CD14-positive monocyte (primary cell): ENCODE data around the gene OR56A1. TPM values are rescaled to one million over a fixed set of nuclear protein-coding genes. Genes with fewer than 3 reads are reported as not detected.
A peak's percentile ranks its signal among the peaks of the same experiment; 100 is the strongest.

Experiments used
- DNase-seq, 3 donors: peaks; one replicate each; pipeline ENCODE4 v3.0.0-alpha.2; 2011 to 2022
- H2AFZ ChIP-seq: 2 replicates; pipeline ENCODE4 v1.6.0; 2012; ENCODE audit warnings: mild to moderate bottlenecking, low read depth, low read length, inconsistent platforms; ENCODE audit not compliant: insufficient read depth, poor library complexity, severe bottlenecking
- H3K27ac ChIP-seq, 2 donors: 1 replicate in 1 of 2; 2 replicates in 1 of 2; pipeline ENCODE4 v1.5.1; 2012 to 2013; ENCODE audit warnings: low read length in 2 of 2, control low read depth in 1 of 2, inconsistent platforms in 1 of 2, low read depth in 1 of 2, mild to moderate bottlenecking in 1 of 2
- H3K27me3 ChIP-seq, 2 donors: one replicate each; pipeline versions ENCODE4 v1.6.0 to v1.6.1; 2011 to 2013; ENCODE audit warnings: low read length in 2 of 2; ENCODE audit not compliant: control insufficient read depth in 2 of 2, insufficient read depth in 2 of 2
- H3K36me3 ChIP-seq, 2 donors: replicated peaks in 1 of 2; 1 replicate in 1 of 2; 2 replicates in 1 of 2; pipeline versions ENCODE4 v1.5.1 to v1.6.1; 2012 to 2013; ENCODE audit warnings: low read length in 2 of 2, control low read depth in 1 of 2, inconsistent platforms in 1 of 2, mild to moderate bottlenecking in 1 of 2; ENCODE audit not compliant: insufficient read depth in 2 of 2, control insufficient read depth in 1 of 2
- H3K4me1 ChIP-seq, 2 donors: 1 replicate in 1 of 2; 2 replicates in 1 of 2; pipeline versions ENCODE4 v1.5.1 to v1.6.1; 2012 to 2013; ENCODE audit warnings: low read length in 2 of 2, control low read depth in 1 of 2, inconsistent platforms in 1 of 2, mild to moderate bottlenecking in 1 of 2, moderate library complexity in 1 of 2; ENCODE audit not compliant: insufficient read depth in 2 of 2, control insufficient read depth in 1 of 2
- H3K4me2 ChIP-seq: replicated peaks from 2 replicates; pipeline ENCODE3; 2012; ENCODE audit warnings: low read length, moderate library complexity, mild to moderate bottlenecking; ENCODE audit not compliant: poor library complexity, severe bottlenecking; ENCODE audit errors: extremely low read depth
- H3K4me3 ChIP-seq, 3 experiments: fragments of 200-600 bp in 1 of 3; sonication (generic) in 1 of 3; replicated peaks in 1 of 3; 1 replicate in 2 of 3; 2 replicates in 1 of 3; pipeline ENCODE4 v1.5.1; 2011 to 2013; ENCODE audit warnings: low read length in 3 of 3, mild to moderate bottlenecking in 3 of 3, control low read depth in 2 of 3, low read depth in 2 of 3, inconsistent platforms in 1 of 3, moderate library complexity in 1 of 3
- H3K79me2 ChIP-seq: 2 replicates; pipeline ENCODE4 v1.6.0; 2012; ENCODE audit warnings: mild to moderate bottlenecking, control low read depth, inconsistent platforms, low read length, moderate library complexity; ENCODE audit not compliant: insufficient read depth
- H3K9ac ChIP-seq: 2 replicates; pipeline ENCODE4 v1.6.0; 2017; ENCODE audit warnings: low read length, mild to moderate bottlenecking; ENCODE audit not compliant: insufficient read depth, poor library complexity, severe bottlenecking
- H3K9me3 ChIP-seq, 2 donors: replicated peaks in 1 of 2; 1 replicate in 1 of 2; 2 replicates in 1 of 2; pipeline versions ENCODE4 v1.5.1 to v1.6.1; 2012 to 2013; ENCODE audit warnings: low read length in 2 of 2, control low read depth in 1 of 2; ENCODE audit not compliant: control insufficient read depth in 1 of 2, insufficient read depth in 1 of 2
- H4K20me1 ChIP-seq: 2 replicates; pipeline ENCODE4 v1.6.0; 2012; ENCODE audit warnings: mild to moderate bottlenecking, low read length, control low read depth, moderate library complexity; ENCODE audit not compliant: insufficient read depth
- H3K27ac Mint-ChIP-seq, 7 donors: one replicate each; pipeline ENCODE4 v1.8.0; 2020; ENCODE audit warnings: mild to moderate bottlenecking in 7 of 7, mixed read lengths in 7 of 7, moderate library complexity in 6 of 7, inconsistent platforms in 2 of 7
- H3K27me3 Mint-ChIP-seq, 3 donors: one replicate each; pipeline ENCODE4 v1.8.0; 2021 to 2022; ENCODE audit warnings: low read depth in 3 of 3, mild to moderate bottlenecking in 3 of 3, mixed read lengths in 3 of 3, moderate library complexity in 3 of 3, inconsistent platforms in 1 of 3
- H3K36me3 Mint-ChIP-seq, 2 donors: one replicate each; pipeline ENCODE4 v1.8.0; 2020; ENCODE audit warnings: mixed read lengths in 2 of 2, inconsistent platforms in 1 of 2, mild to moderate bottlenecking in 1 of 2
- H3K4me1 Mint-ChIP-seq: one replicate; pipeline ENCODE4 v1.8.0; 2020; ENCODE audit warnings: mild to moderate bottlenecking, mixed read lengths
- H3K4me3 Mint-ChIP-seq, 2 donors: one replicate each; pipeline ENCODE4 v1.8.0; 2020; ENCODE audit warnings: mild to moderate bottlenecking in 2 of 2, mixed read lengths in 2 of 2, moderate library complexity in 1 of 2
- H3K9me3 Mint-ChIP-seq, 7 donors: one replicate each; pipeline ENCODE4 v1.8.0; 2020 to 2022; ENCODE audit warnings: mixed read lengths in 7 of 7, mild to moderate bottlenecking in 6 of 7, moderate library complexity in 6 of 7, inconsistent platforms in 2 of 7
- WGBS: methylation state at CpG from one replicate; pipeline ENCODE4 v1.1.5; 2013; ENCODE audit warnings: missing lambda C conversion rate; ENCODE audit not compliant: insufficient coverage; 5-methylcytosine and 5-hydroxymethylcytosine counted together
- intact Hi-C, 2 donors: fragments of 100-400 bp; cut with micrococcal nuclease; formaldehyde crosslinking; loops; one replicate each; pipeline versions ENCODE4 v1.15.0 to v1.15.1; 2023
- polyA plus RNA-seq, 3 donors: library from polyadenylated mRNA; depleted of rRNA in 1 of 3; unstranded in 2 of 3; stranded (reverse) in 1 of 3; fragments of 300-500 nt in 2 of 3; fragments of >200 nt in 1 of 3; fragmentation: Illumina TruSeq in 2 of 3; gene quantifications; 1 replicate in 2 of 3; 2 replicates in 1 of 3; pipeline ENCODE4 v1.2.3, GENCODE V29; 2012 to 2021
- TF ChIP-seq, protein P1 (sequence below): fragments of 200-600 bp; IDR thresholded peaks from one replicate; pipeline ENCODE4 v1.8.0; 2022; ENCODE audit warnings: antibody characterized with exemption, mild to moderate bottlenecking

OR56A1 gene
- polyA plus RNA-seq, 3 donors: 0.01 TPM; not detected in 2

DNA sequence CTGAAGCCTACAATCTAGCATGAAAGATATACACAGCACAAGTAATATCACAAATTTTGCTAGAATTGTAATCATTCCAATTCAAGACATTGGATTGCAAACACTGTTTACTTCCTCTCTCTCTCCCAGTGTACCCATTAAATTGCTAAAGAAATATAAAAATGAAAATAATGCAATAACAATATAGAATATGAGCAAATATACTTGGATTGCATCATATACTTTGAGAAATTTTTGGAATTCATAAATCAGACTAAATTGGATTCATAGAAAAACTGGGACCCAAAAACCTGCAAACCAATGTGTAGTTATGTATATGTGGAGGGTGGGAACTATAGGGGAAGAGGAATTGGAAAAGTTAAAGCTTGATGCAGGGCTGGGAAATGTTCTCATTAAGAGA lies 25.0 kb upstream of the OR56A1 start:
- H3K27ac ChIP-seq: no peak overlapping the region
- Mint-ChIP-seq H3K36me3 (peaks cover 0 to 17% of the 10 kb centered on the region in 2 donors), H3K27me3 (peaks cover 9 to 43% (median 22%) of the 10 kb centered on the region in 3 donors), H3K27ac (no peak overlapping the region), H3K4me1 (peaks cover 13% of the 10 kb centered on the region), H3K9me3 (peaks cover 0 to 4% (median 1%) of the 10 kb centered on the region in 7 donors), H3K4me3 (no peak overlapping the region)
- TF ChIP-seq, protein P1, sequence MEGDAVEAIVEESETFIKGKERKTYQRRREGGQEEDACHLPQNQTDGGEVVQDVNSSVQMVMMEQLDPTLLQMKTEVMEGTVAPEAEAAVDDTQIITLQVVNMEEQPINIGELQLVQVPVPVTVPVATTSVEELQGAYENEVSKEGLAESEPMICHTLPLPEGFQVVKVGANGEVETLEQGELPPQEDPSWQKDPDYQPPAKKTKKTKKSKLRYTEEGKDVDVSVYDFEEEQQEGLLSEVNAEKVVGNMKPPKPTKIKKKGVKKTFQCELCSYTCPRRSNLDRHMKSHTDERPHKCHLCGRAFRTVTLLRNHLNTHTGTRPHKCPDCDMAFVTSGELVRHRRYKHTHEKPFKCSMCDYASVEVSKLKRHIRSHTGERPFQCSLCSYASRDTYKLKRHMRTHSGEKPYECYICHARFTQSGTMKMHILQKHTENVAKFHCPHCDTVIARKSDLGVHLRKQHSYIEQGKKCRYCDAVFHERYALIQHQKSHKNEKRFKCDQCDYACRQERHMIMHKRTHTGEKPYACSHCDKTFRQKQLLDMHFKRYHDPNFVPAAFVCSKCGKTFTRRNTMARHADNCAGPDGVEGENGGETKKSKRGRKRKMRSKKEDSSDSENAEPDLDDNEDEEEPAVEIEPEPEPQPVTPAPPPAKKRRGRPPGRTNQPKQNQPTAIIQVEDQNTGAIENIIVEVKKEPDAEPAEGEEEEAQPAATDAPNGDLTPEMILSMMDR: no peak
- H3K27me3 ChIP-seq: peaks cover 17 to 26% of the 10 kb centered on the region in 2 donors
- DNase-seq: no peak
- H3K4me1 ChIP-seq: no peaks in the 10 kb centered on the region
- H3K36me3 ChIP-seq: no peaks in the 10 kb centered on the region
- intact Hi-C loops: no loop called here
- no peaks in the 10 kb centered on the region for H3K9me3 ChIP-seq
- no peak overlapping the region for H3K4me2 ChIP-seq
- no peaks in the 10 kb centered on the region for H3K79me2 ChIP-seq
- no peak overlapping the region for H2AFZ ChIP-seq
- no peak overlapping the region for H3K4me3 ChIP-seq
- no peaks in the 10 kb centered on the region for H4K20me1 ChIP-seq
- no peak overlapping the region for H3K9ac ChIP-seq

DNA sequence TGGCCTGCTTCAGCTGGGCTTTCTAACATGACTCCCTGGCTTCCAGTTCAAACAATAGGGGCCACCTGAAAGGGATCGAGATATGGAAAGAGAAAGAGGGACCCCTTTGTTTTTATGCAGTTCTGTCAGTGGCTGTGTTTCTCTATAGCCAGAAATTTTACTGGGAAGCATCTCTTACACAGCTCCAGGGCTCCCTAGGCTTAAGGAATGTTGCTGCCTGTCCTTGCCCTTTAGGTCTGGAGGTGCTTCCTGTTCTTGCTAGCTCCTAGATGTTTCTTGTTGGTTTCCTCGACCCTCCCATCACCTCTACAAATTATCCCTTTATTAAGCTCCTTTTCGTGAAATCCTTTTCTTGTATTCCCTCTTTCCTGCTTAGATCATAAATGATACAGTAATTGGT lies 21.8 kb upstream of the OR56A1 start:
- H3K27me3 ChIP-seq: peaks cover 23 to 24% of the 10 kb centered on the region in 2 donors
- Mint-ChIP-seq H3K4me1 (peaks cover 15% of the 10 kb centered on the region), H3K27me3 (peaks cover 15 to 44% (median 20%) of the 10 kb centered on the region in 3 donors), H3K4me3 (peak overlapping the region in 1 of 2 donors; percentile 44), H3K9me3 (peaks cover 0 to 1% (median 0%) of the 10 kb centered on the region in 7 donors), H3K36me3 (peaks cover 0 to 31% of the 10 kb centered on the region in 2 donors), H3K27ac (no peak overlapping the region)
- H3K9me3 ChIP-seq: no peaks in the 10 kb centered on the region
- no peak overlapping the region for H3K9ac ChIP-seq
- WGBS: 71% methylated on average over 1 of the region's 3 CpGs
- no peak for DNase-seq
- no peaks in the 10 kb centered on the region for H3K36me3 ChIP-seq
- no peak overlapping the region for H3K4me3 ChIP-seq
- TF ChIP-seq, protein P1: no peak
- H3K27ac ChIP-seq: no peak overlapping the region
- no peaks in the 10 kb centered on the region for H3K4me1 ChIP-seq
- intact Hi-C loops: no loop called here
- H3K79me2 ChIP-seq: no peaks in the 10 kb centered on the region
- H4K20me1 ChIP-seq: no peaks in the 10 kb centered on the region
- H3K4me2 ChIP-seq: no peak overlapping the region
- H2AFZ ChIP-seq: no peak overlapping the region
